Gastroesophageal sphincter (tissue), 4 donors: ENCODE results near the gene MEGF8. TPM values are rescaled to one million over a fixed set of nuclear protein-coding genes. Genes with fewer than 3 reads are reported as not detected.

Experiments
- ATAC-seq: fragments of 150-250 bp; one replicate; pipeline ENCODE4 v1.9.1; 2016; ENCODE audit warnings: mild to moderate bottlenecking, moderate library complexity
- H3K27ac ChIP-seq, 4 donors: fragments of 200-600 bp; sonication (generic) in 3 of 4; 1 replicate in 3 of 4; 2 replicates in 1 of 4; pipeline ENCODE4 v1.5.1; 2016 to 2019
- H3K27me3 ChIP-seq: fragments of 200-600 bp; sonication (generic); one replicate; pipeline ENCODE4 v1.5.1; 2019
- H3K36me3 ChIP-seq, 2 donors: fragments of 200-600 bp; sonication (generic); one replicate each; pipeline ENCODE4 v1.5.1; 2019; ENCODE audit warnings: control low read depth in 1 of 2
- H3K4me1 ChIP-seq, 3 donors: fragments of 200-600 bp; sonication (generic); 1 replicate in 2 of 3; 2 replicates in 1 of 3; pipeline ENCODE4 v1.5.1; 2016 to 2019; ENCODE audit warnings: control low read depth in 2 of 3
- H3K4me3 ChIP-seq, 2 donors: fragments of 200-600 bp; sonication (generic); one replicate each; pipeline ENCODE4 v1.5.1; 2019; ENCODE audit warnings: mild to moderate bottlenecking in 1 of 2, moderate library complexity in 1 of 2
- H3K9me3 ChIP-seq, 3 donors: fragments of 200-600 bp; sonication (generic); one replicate each; pipeline ENCODE4 v1.5.1; 2017 to 2019; ENCODE audit warnings: control low read depth in 2 of 3
- CTCF ChIP-seq, 4 experiments: fragments of 200-600 bp in 2 of 4; fragments of 450-650 bp in 2 of 4; sonication (generic) in 1 of 4; IDR thresholded peaks; one replicate each; pipeline ENCODE4 v1.5.1; 2017 to 2019; ENCODE audit warnings: antibody characterized with exemption in 4 of 4, mild to moderate bottlenecking in 2 of 4, moderate library complexity in 2 of 4
- EP300 ChIP-seq: sonication (generic); formaldehyde crosslinking; IDR thresholded peaks from one replicate; pipeline ENCODE4 v1.6.1; 2017; ENCODE audit warnings: antibody characterized with exemption, mild to moderate bottlenecking
- POLR2A ChIP-seq, 2 donors: fragments of 450-650 bp; IDR thresholded peaks; one replicate each; pipeline ENCODE4 v1.6.1; 2017; ENCODE audit warnings: antibody characterized with exemption in 2 of 2, mild to moderate bottlenecking in 2 of 2, moderate library complexity in 1 of 2
- POLR2AphosphoS5 ChIP-seq: sonication (generic); formaldehyde crosslinking; IDR thresholded peaks from one replicate; pipeline ENCODE4 v1.6.1; 2017; ENCODE audit warnings: antibody characterized with exemption
- WGBS, 2 donors: methylation state at CpG; one replicate each; pipeline ENCODE4 v1.1.5; 2018; ENCODE audit warnings: low coverage in 1 of 2; 5-methylcytosine and 5-hydroxymethylcytosine counted together
- total RNA-seq, 4 donors: library from RNA; depleted of rRNA; stranded (reverse); fragments of >200 nt; gene quantifications; one replicate each; pipeline ENCODE4 v1.1.0, GENCODE V29; 2016

MEGF8 gene
- total RNA-seq: 10 to 100 TPM; 13.9 to 44.4 (median 18.1) TPM

GRCh38 chr19:42325308-42325895 lies at the start of gene MEGF8:
Gene MEGF8 (plus strand): TSS chr19:42325635. CDS start chr19:42326244, 609 bp downstream.
- WGBS, 2 donors: 0% methylated on average over 1 to 3 of the region's 45 CpGs
- Histone ChIP-seq H3K4me3 (peak within 1 kb of the TSS; percentile 81 to 94), H3K9me3 (no peaks in the 10 kb centered on the region), H3K36me3 (no peaks in the 10 kb centered on the region), H3K4me1 (peaks cover 0 to 57% (median 35%) of the 10 kb centered on the region in 3 donors), H3K27me3 (peaks cover 33% of the 10 kb centered on the region), H3K27ac (peak within 1 kb of the TSS in 3 of 4 donors; percentile 76 to 80 (median 78))
- ATAC-seq: peak; percentile 97
- no peak for TF ChIP-seq EP300
- TF ChIP-seq POLR2A (IDR thresholded peaks at IDR 0.05): peak; percentile 56 to 58
- peak in 3 of 4 experiments; percentile 86 to 89 (median 88) for TF ChIP-seq CTCF (IDR thresholded peaks at IDR 0.05)
- peak; percentile 57 for TF ChIP-seq POLR2AphosphoS5

GRCh38 chr19:42276284-42276683 lies 49.2 kb upstream of the MEGF8 start:
- no peak for ATAC-seq
- Histone ChIP-seq H3K4me3 (no peak overlapping the region), H3K4me1 (peaks cover 0 to 98% (median 44%) of the 10 kb centered on the region in 3 donors), H3K9me3 (no peaks in the 10 kb centered on the region), H3K27me3 (no peaks in the 10 kb centered on the region), H3K27ac (peak overlapping the region in 3 of 4 donors; percentile 97 to 99 (median 98)), H3K36me3 (peaks cover 0 to 46% of the 10 kb centered on the region in 2 donors)
- TF ChIP-seq POLR2AphosphoS5: no peak
- TF ChIP-seq EP300: no peak
- no peak for TF ChIP-seq CTCF (IDR thresholded peaks at IDR 0.05)
- no peak for TF ChIP-seq POLR2A (IDR thresholded peaks at IDR 0.05)
- 41 to 83% methylated on average over 1 to 3 of the region's 3 CpGs for WGBS, 2 donors

- no CpG with 5 or more reads among the region's 4 CpGs for WGBS, 2 donors
- no peaks in the 10 kb centered on the region for H3K27me3 ChIP-seq
- H3K4me3 ChIP-seq: no peak overlapping the region
- peaks cover 0 to 98% (median 46%) of the 10 kb centered on the region in 3 donors for H3K4me1 ChIP-seq
- H3K27ac ChIP-seq: peak overlapping the region in 3 of 4 donors; percentile 97 to 99 (median 98)
- no peak for ATAC-seq
- peaks cover 0 to 40% of the 10 kb centered on the region in 2 donors for H3K36me3 ChIP-seq
- TF ChIP-seq POLR2A (IDR thresholded peaks at IDR 0.05) (no peak), POLR2AphosphoS5 (no peak)
- no peaks in the 10 kb centered on the region for H3K9me3 ChIP-seq
Measured at GRCh38 chr19:42276821-42277220, 48.6 kb upstream of the MEGF8 start.

- Histone ChIP-seq H3K4me3 (no peak overlapping the region), H3K36me3 (peaks cover 0 to 29% of the 10 kb centered on the region in 2 donors), H3K27me3 (no peaks in the 10 kb centered on the region), H3K9me3 (no peaks in the 10 kb centered on the region), H3K27ac (peak overlapping the region; percentile 47 to 99 (median 98)), H3K4me1 (peaks cover 0 to 98% (median 56%) of the 10 kb centered on the region in 3 donors)
- no peak for ATAC-seq
- TF ChIP-seq POLR2AphosphoS5 (no peak), CTCF (IDR thresholded peaks at IDR 0.05) (no peak), EP300 (no peak), POLR2A (IDR thresholded peaks at IDR 0.05) (no peak)
- 0 to 4% methylated on average over 2 to 7 of the region's 10 CpGs for WGBS, 2 donors
Measured at GRCh38 chr19:42277821-42278451, 47.5 kb upstream of the MEGF8 start.

- WGBS, 2 donors: 0 to 30% methylated on average over 1 to 2 of the region's 5 CpGs
- Histone ChIP-seq H3K27ac (peak overlapping the region; percentile 47 to 99 (median 98)), H3K27me3 (no peaks in the 10 kb centered on the region), H3K4me3 (no peak overlapping the region), H3K36me3 (peaks cover 0 to 23% of the 10 kb centered on the region in 2 donors), H3K4me1 (peaks cover 0 to 97% (median 60%) of the 10 kb centered on the region in 3 donors), H3K9me3 (no peaks in the 10 kb centered on the region)
- no peak for TF ChIP-seq CTCF (IDR thresholded peaks at IDR 0.05)
- no peak for ATAC-seq
Measured at GRCh38 chr19:42278452-42279154, 46.8 kb upstream of the MEGF8 start.
